IPS-15b (cell line): Measurements from ENCODE around the gene ELF4.

Experiments used
- H3K27me3 ChIP-seq: one replicate; pipeline ENCODE4 v1.6.1; 2013; ENCODE audit warnings: low read length; ENCODE audit not compliant: control insufficient read depth, insufficient read depth
- H3K36me3 ChIP-seq: one replicate; pipeline ENCODE4 v1.6.1; 2013; ENCODE audit warnings: low read length; ENCODE audit not compliant: control insufficient read depth, insufficient read depth
- H3K4me1 ChIP-seq: one replicate; pipeline ENCODE4 v1.6.1; 2013; ENCODE audit warnings: mild to moderate bottlenecking, low read length; ENCODE audit not compliant: control insufficient read depth, insufficient read depth
- H3K4me3 ChIP-seq: one replicate; pipeline ENCODE4 v1.5.1; 2013; ENCODE audit warnings: low read depth, low read length
- H3K9ac ChIP-seq: one replicate; pipeline ENCODE4 v1.6.1; 2013; ENCODE audit warnings: low read depth, mild to moderate bottlenecking, low read length
- H3K9me3 ChIP-seq: one replicate; pipeline ENCODE4 v1.6.1; 2013; ENCODE audit warnings: mild to moderate bottlenecking, low read length; ENCODE audit not compliant: control insufficient read depth, insufficient read depth

ELF4 gene

GRCh38 chrX:130111220-130112154, 1.2 kb upstream of the ELF4 start:
- peaks cover 8% of the 10 kb centered on the region for H3K4me1 ChIP-seq
- H3K27me3 ChIP-seq: peaks cover 44% of the 10 kb centered on the region
- no peaks in the 10 kb centered on the region for H3K36me3 ChIP-seq
- no peak overlapping the region for H3K9ac ChIP-seq
- peak overlapping the region; percentile 52 for H3K4me3 ChIP-seq
- no peaks in the 10 kb centered on the region for H3K9me3 ChIP-seq

GRCh38 chrX:130109429-130110378, 593 bp downstream of the ELF4 start:
- peak overlapping the region; percentile 53 for H3K4me3 ChIP-seq
- peaks cover 8% of the 10 kb centered on the region for H3K4me1 ChIP-seq
- H3K9me3 ChIP-seq: no peaks in the 10 kb centered on the region
- H3K27me3 ChIP-seq: peaks cover 44% of the 10 kb centered on the region
- H3K36me3 ChIP-seq: no peaks in the 10 kb centered on the region
- H3K9ac ChIP-seq: no peak overlapping the region

GRCh38 chrX:130108647-130109428, 1.5 kb downstream of the ELF4 start:
- Histone ChIP-seq H3K4me1 (peaks cover 13% of the 10 kb centered on the region), H3K27me3 (peaks cover 37% of the 10 kb centered on the region), H3K4me3 (peak overlapping the region; percentile 53), H3K9me3 (no peaks in the 10 kb centered on the region), H3K9ac (no peak overlapping the region), H3K36me3 (no peaks in the 10 kb centered on the region)

- no peaks in the 10 kb centered on the region for H3K36me3 ChIP-seq
- H3K27me3 ChIP-seq: peaks cover 22% of the 10 kb centered on the region
- H3K4me3 ChIP-seq: no peak overlapping the region
- peaks cover 19% of the 10 kb centered on the region for H3K4me1 ChIP-seq
- no peak overlapping the region for H3K9ac ChIP-seq
- no peaks in the 10 kb centered on the region for H3K9me3 ChIP-seq
These were observed 4.2 kb downstream of the ELF4 start for GRCh38 chrX:130106071-130106470.

- Histone ChIP-seq H3K36me3 (no peaks in the 10 kb centered on the region), H3K4me1 (peaks cover 19% of the 10 kb centered on the region), H3K9me3 (no peaks in the 10 kb centered on the region), H3K9ac (no peak overlapping the region), H3K27me3 (peaks cover 21% of the 10 kb centered on the region), H3K4me3 (no peak overlapping the region)
These were observed 5.1 kb downstream of the ELF4 start for GRCh38 chrX:130105244-130105643.

GRCh38 chrX:130103605-130104004, 6.7 kb downstream of the ELF4 start:
- H3K4me3 ChIP-seq: no peak overlapping the region
- no peaks in the 10 kb centered on the region for H3K36me3 ChIP-seq
- no peaks in the 10 kb centered on the region for H3K9me3 ChIP-seq
- peaks cover 15% of the 10 kb centered on the region for H3K4me1 ChIP-seq
- H3K9ac ChIP-seq: no peak overlapping the region
- H3K27me3 ChIP-seq: peaks cover 7% of the 10 kb centered on the region

- Histone ChIP-seq H3K9ac (no peak overlapping the region), H3K36me3 (no peaks in the 10 kb centered on the region), H3K9me3 (no peaks in the 10 kb centered on the region), H3K27me3 (no peaks in the 10 kb centered on the region), H3K4me1 (peaks cover 13% of the 10 kb centered on the region), H3K4me3 (no peak overlapping the region)
These were observed 10.1 kb downstream of the ELF4 start for GRCh38 chrX:130100180-130100579.

GRCh38 chrX:130098210-130098552, 12.1 kb downstream of the ELF4 start:
- no peak overlapping the region for H3K9ac ChIP-seq
- H3K27me3 ChIP-seq: no peaks in the 10 kb centered on the region
- H3K36me3 ChIP-seq: no peaks in the 10 kb centered on the region
- no peak overlapping the region for H3K4me3 ChIP-seq
- no peaks in the 10 kb centered on the region for H3K9me3 ChIP-seq
- peaks cover 5% of the 10 kb centered on the region for H3K4me1 ChIP-seq

- Histone ChIP-seq H3K4me1 (peaks cover 2% of the 10 kb centered on the region), H3K36me3 (no peaks in the 10 kb centered on the region), H3K9ac (no peak overlapping the region), H3K9me3 (no peaks in the 10 kb centered on the region), H3K4me3 (no peak overlapping the region), H3K27me3 (no peaks in the 10 kb centered on the region)
These were observed 12.6 kb downstream of the ELF4 start for GRCh38 chrX:130097507-130098209.

GRCh38 chrX:130095249-130096030, 14.9 kb downstream of the ELF4 start:
- Histone ChIP-seq H3K9me3 (no peaks in the 10 kb centered on the region), H3K4me1 (peaks cover 2% of the 10 kb centered on the region), H3K27me3 (no peaks in the 10 kb centered on the region), H3K36me3 (no peaks in the 10 kb centered on the region), H3K9ac (no peak overlapping the region), H3K4me3 (no peak overlapping the region)
